KMS-11 (cell line): ENCODE results near the gene MEIS1.
"Not testable (repeated sequence)": the region's sequence is repeated elsewhere in the genome, so short reads cannot be mapped to it uniquely, and the experiment has no call there.

Experiments used
- H2AFZ ChIP-seq: fragments of 200-600 bp; sonication (generic); 2 replicates; pipeline ENCODE4 v1.6.1; 2016; ENCODE audit warnings: antibody characterized with exemption, mixed run types, low read depth
- H3K27ac ChIP-seq: fragments of 200-600 bp; sonication (generic); 2 replicates; pipeline ENCODE4 v1.6.1; 2016; ENCODE audit warnings: mild to moderate bottlenecking, mixed run types
- H3K27me3 ChIP-seq: fragments of 200-600 bp; sonication (generic); 2 replicates; pipeline ENCODE4 v1.6.1; 2017; ENCODE audit warnings: mild to moderate bottlenecking, low read depth, mixed run types, moderate library complexity; ENCODE audit not compliant: insufficient read depth
- H3K36me3 ChIP-seq: fragments of 200-600 bp; sonication (generic); 2 replicates; pipeline ENCODE4 v1.6.1; 2017; ENCODE audit warnings: mild to moderate bottlenecking, mixed run types; ENCODE audit not compliant: insufficient read depth
- H3K4me1 ChIP-seq: fragments of 200-600 bp; sonication (generic); 2 replicates; pipeline ENCODE4 v1.6.1; 2016; ENCODE audit warnings: mild to moderate bottlenecking, low read depth, mixed run types; ENCODE audit not compliant: poor library complexity, severe bottlenecking
- H3K4me2 ChIP-seq: fragments of 200-600 bp; sonication (generic); 2 replicates; pipeline ENCODE4 v1.7.0; 2016; ENCODE audit warnings: mild to moderate bottlenecking, mixed run types
- H3K4me3 ChIP-seq: fragments of 200-600 bp; sonication (generic); IDR thresholded peaks from 2 replicates; pipeline ENCODE4 v1.6.1; 2017; ENCODE audit warnings: low read depth, low read length, mixed read lengths; ENCODE audit not compliant: insufficient read depth
- H3K79me2 ChIP-seq: fragments of 200-600 bp; sonication (generic); 2 replicates; pipeline ENCODE4 v1.6.1; 2016; ENCODE audit warnings: low read depth, mixed run types; ENCODE audit not compliant: insufficient read depth
- H3K9ac ChIP-seq: fragments of 200-600 bp; sonication (generic); 2 replicates; pipeline ENCODE4 v1.6.1; 2016; ENCODE audit warnings: mild to moderate bottlenecking, mixed run types
- H4K20me1 ChIP-seq: fragments of 200-600 bp; sonication (generic); 2 replicates; pipeline ENCODE4 v1.6.1; 2016; ENCODE audit warnings: mild to moderate bottlenecking, mixed run types; ENCODE audit not compliant: insufficient read depth
- TF ChIP-seq, protein P1 (sequence below): fragments of 200-600 bp; sonication (generic); conservative IDR thresholded peaks from 2 replicates; pipeline ENCODE4 v1.6.1; 2017; ENCODE audit warnings: low read depth, mild to moderate bottlenecking, antibody characterized with exemption, low read length, moderate library complexity, mixed read lengths

Gene MEIS1

DNA sequence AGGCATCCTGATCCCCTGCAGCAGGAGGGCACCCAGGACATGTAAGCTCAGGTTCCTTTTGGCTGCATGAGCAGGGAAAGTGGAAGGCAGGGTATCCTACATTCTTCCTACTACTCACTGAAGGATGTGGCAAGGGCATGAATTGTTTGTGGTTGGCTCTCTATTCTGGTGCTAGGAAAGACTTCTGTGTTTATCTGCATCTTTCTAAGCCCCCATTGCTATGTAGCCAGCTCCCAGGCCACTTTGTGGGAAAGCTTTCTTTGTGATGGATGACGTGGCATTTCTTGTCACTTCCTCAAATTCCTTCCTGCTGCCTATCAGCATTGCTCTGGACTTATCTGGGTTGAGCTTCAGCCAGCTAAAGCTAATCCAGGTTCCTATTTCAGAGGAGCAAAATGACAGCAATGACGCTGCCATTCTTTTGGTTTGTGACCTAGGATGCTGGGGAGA, 46.2 kb downstream of the MEIS1 start:
- no peaks in the 10 kb centered on the region for H3K27me3 ChIP-seq
- H3K4me2 ChIP-seq: no peak overlapping the region
- H3K9ac ChIP-seq: no peak overlapping the region
- H3K36me3 ChIP-seq: no peaks in the 10 kb centered on the region
- H3K27ac ChIP-seq: no peak overlapping the region
- H3K4me1 ChIP-seq: no peaks in the 10 kb centered on the region
- H2AFZ ChIP-seq: no peak overlapping the region
- TF ChIP-seq, protein P1, sequence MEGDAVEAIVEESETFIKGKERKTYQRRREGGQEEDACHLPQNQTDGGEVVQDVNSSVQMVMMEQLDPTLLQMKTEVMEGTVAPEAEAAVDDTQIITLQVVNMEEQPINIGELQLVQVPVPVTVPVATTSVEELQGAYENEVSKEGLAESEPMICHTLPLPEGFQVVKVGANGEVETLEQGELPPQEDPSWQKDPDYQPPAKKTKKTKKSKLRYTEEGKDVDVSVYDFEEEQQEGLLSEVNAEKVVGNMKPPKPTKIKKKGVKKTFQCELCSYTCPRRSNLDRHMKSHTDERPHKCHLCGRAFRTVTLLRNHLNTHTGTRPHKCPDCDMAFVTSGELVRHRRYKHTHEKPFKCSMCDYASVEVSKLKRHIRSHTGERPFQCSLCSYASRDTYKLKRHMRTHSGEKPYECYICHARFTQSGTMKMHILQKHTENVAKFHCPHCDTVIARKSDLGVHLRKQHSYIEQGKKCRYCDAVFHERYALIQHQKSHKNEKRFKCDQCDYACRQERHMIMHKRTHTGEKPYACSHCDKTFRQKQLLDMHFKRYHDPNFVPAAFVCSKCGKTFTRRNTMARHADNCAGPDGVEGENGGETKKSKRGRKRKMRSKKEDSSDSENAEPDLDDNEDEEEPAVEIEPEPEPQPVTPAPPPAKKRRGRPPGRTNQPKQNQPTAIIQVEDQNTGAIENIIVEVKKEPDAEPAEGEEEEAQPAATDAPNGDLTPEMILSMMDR: no peak
- H3K4me3 ChIP-seq: no peak overlapping the region
- no peaks in the 10 kb centered on the region for H4K20me1 ChIP-seq
- H3K79me2 ChIP-seq: no peaks in the 10 kb centered on the region

DNA sequence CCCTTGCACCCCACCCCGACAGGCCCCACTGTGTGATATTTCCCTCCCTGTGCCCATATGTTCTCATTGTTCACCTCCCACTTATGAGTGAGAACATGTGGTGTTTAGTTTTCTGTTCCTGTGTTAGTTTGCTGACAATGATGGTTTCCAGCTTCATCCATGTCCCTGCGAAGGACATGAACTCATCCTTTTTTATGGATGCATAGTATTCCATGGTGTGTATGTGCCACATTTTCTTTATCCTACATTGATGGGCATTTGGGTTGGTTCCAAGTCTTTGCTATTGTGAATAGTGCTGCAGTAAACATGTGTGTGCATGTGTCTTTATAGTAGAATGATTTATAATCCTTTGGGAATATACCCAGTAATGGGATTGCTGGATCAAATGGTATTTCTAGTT, 50.3 kb downstream of the MEIS1 start:
- H3K27ac ChIP-seq, H3K4me2 ChIP-seq, H2AFZ ChIP-seq, H3K36me3 ChIP-seq, H3K4me1 ChIP-seq, H3K79me2 ChIP-seq, H3K27me3 ChIP-seq, H4K20me1 ChIP-seq, H3K9ac ChIP-seq, H3K4me3 ChIP-seq: not testable (repeated sequence)

DNA sequence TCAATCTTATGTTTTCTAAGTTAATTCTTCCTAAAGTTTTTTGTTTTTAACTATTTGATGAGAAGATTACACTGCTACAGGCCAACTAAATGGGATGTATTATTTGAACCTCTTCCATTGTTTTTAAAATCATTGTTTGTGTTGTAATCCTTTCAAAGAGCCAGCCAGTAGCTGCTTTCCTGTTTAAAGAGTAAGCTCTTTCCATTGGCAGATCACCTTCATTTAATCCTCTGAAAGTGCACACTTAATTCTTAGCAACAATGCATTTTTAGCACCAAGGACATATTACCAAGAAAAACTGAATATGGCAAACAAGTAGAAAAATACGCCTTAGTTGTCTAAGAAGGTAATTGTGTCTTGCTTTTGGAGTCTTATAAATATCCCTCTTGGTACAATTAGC, 54.0 kb downstream of the MEIS1 start:
- Histone ChIP-seq H3K27ac (no peak overlapping the region), H3K9ac (no peak overlapping the region), H3K4me3 (no peak overlapping the region), H4K20me1 (no peaks in the 10 kb centered on the region), H3K36me3 (no peaks in the 10 kb centered on the region), H2AFZ (no peak overlapping the region), H3K79me2 (no peaks in the 10 kb centered on the region), H3K4me1 (no peaks in the 10 kb centered on the region), H3K4me2 (no peak overlapping the region), H3K27me3 (no peaks in the 10 kb centered on the region)
- TF ChIP-seq, protein P1: no peak

DNA sequence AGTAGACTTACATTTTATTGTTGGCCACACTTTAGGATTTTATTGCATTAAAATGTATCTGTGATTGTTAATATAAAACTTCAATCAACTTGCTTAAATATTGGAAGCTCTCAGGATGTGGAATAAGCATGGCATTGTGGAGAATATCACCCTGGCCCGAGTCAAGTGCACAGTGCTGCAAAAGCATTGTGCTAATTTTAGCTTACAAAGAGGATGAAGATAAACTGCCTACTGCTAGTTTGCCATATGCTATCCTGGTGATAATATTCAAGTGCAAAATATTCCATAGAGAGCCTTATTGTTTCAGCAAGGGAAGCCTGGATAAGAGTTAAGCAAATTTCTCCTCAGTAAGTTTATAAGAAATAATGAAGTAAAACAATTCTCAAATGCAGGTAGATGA, 54.5 kb downstream of the MEIS1 start:
- no peak overlapping the region for H3K9ac ChIP-seq
- no peaks in the 10 kb centered on the region for H3K4me1 ChIP-seq
- no peaks in the 10 kb centered on the region for H3K36me3 ChIP-seq
- H3K27ac ChIP-seq: no peak overlapping the region
- no peak overlapping the region for H2AFZ ChIP-seq
- H3K4me3 ChIP-seq: no peak overlapping the region
- no peak overlapping the region for H3K4me2 ChIP-seq
- H3K79me2 ChIP-seq: no peaks in the 10 kb centered on the region
- H3K27me3 ChIP-seq: no peaks in the 10 kb centered on the region
- no peaks in the 10 kb centered on the region for H4K20me1 ChIP-seq
- TF ChIP-seq, protein P1: no peak

DNA sequence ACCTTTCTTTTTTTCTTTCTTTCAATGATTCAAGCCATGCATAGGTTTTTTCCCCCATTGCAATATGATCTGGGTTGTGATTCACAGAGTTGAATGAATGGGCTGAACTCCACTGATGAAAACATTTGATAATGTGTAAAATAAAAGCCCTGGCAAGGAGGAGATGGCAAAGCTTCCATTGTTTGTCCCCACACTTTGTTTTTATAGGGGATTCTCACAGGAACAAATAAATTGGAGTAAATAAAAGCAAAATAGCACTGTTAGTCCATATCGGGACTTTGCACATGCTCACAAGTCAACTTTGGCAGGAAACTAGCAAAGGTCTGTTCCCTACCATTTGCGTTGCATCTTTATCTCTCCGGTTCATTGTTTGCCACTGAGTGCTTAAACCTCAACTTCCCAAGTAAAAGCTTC, 55.7 kb downstream of the MEIS1 start:
- Histone ChIP-seq H3K79me2 (no peaks in the 10 kb centered on the region), H3K4me2 (no peak overlapping the region), H3K27ac (no peak overlapping the region), H3K4me1 (no peaks in the 10 kb centered on the region), H3K36me3 (no peaks in the 10 kb centered on the region), H3K27me3 (no peaks in the 10 kb centered on the region), H2AFZ (no peak overlapping the region), H3K9ac (no peak overlapping the region), H4K20me1 (no peaks in the 10 kb centered on the region), H3K4me3 (no peak overlapping the region)
- TF ChIP-seq, protein P1: no peak
